ENCODE measurements around the gene IFIT5. TPM values are rescaled to one million over a fixed set of nuclear protein-coding genes. Genes with fewer than 3 reads are reported as not detected.

IFIT5 gene
- total RNA-seq, 1 donor from 2014 or later, result 22.5 TPM

Other genes with a start within 250 kb of the IFIT5 start
- not detected in 2 replicates for gene CH25H, start 207.3 kb upstream of the IFIT5 start, total RNA-seq
- gene LIPA, start 162.8 kb upstream of the IFIT5 start, total RNA-seq, result 36.9 and 42.2 TPM in 2 replicates
- gene IFIT2, start 112.5 kb upstream of the IFIT5 start, total RNA-seq, result 8.8 and 11.0 TPM in 2 replicates
- gene IFIT3, start 86.6 kb upstream of the IFIT5 start, total RNA-seq, result 19.9 and 22.7 TPM in 2 replicates
- gene IFIT1B, start 36.5 kb upstream of the IFIT5 start, total RNA-seq, result not detected in 2 replicates
- gene IFIT1, start 21.9 kb upstream of the IFIT5 start, total RNA-seq, result 20.4 and 21.5 TPM in 2 replicates
- gene SLC16A12, start 121.0 kb downstream of the IFIT5 start, total RNA-seq, result 7.9 and 8.4 TPM in 2 replicates
- gene PANK1, start 230.7 kb downstream of the IFIT5 start, total RNA-seq, result 6.6 and 7.4 TPM in 2 replicates

All from osteocyte (in vitro differentiated cells).